NT2/D1 (cell line): Measurements from ENCODE around the gene NRP1.

Source experiments
- DNase-seq: peaks from one replicate; pipeline ENCODE4 v3.0.0-alpha.2; 2011; ENCODE audit warnings: low read depth, low spot score
- H3K27me3 ChIP-seq: 2 replicates; pipeline ENCODE4 v1.6.0; 2011; ENCODE audit warnings: mild to moderate bottlenecking; ENCODE audit not compliant: insufficient read length, insufficient read depth
- H3K36me3 ChIP-seq: 2 replicates; pipeline ENCODE4 v1.6.1; 2011; ENCODE audit warnings: mild to moderate bottlenecking, low read length, mixed read lengths; ENCODE audit not compliant: insufficient read depth, insufficient read length
- H3K4me1 ChIP-seq: 2 replicates; pipeline ENCODE4 v1.5.1; 2011; ENCODE audit not compliant: insufficient read depth, insufficient read length
- H3K4me3 ChIP-seq: 2 replicates; pipeline ENCODE4 v1.5.1; 2011; ENCODE audit warnings: low read depth; ENCODE audit not compliant: insufficient read length
- H3K9ac ChIP-seq: 2 replicates; pipeline ENCODE4 v1.6.0; 2011; ENCODE audit warnings: low read depth; ENCODE audit not compliant: insufficient read length
- H3K9me3 ChIP-seq: 2 replicates; pipeline ENCODE4 v1.5.1; 2011; ENCODE audit warnings: mild to moderate bottlenecking, low read length; ENCODE audit not compliant: insufficient read depth
- SUZ12 ChIP-seq: IDR thresholded peaks from 2 replicates; pipeline ENCODE4 v1.6.1; 2011; ENCODE audit not compliant: insufficient read length, insufficient read depth; ENCODE audit errors: extremely low read depth
- YY1 ChIP-seq: IDR thresholded peaks from 2 replicates; pipeline ENCODE4 v1.6.1; 2011; ENCODE audit not compliant: insufficient read length, insufficient read depth
- ZNF274 ChIP-seq: IDR thresholded peaks from 2 replicates; pipeline ENCODE4 v1.6.1; 2011; ENCODE audit warnings: mild to moderate bottlenecking, low read depth, low read length

Gene NRP1

DNA sequence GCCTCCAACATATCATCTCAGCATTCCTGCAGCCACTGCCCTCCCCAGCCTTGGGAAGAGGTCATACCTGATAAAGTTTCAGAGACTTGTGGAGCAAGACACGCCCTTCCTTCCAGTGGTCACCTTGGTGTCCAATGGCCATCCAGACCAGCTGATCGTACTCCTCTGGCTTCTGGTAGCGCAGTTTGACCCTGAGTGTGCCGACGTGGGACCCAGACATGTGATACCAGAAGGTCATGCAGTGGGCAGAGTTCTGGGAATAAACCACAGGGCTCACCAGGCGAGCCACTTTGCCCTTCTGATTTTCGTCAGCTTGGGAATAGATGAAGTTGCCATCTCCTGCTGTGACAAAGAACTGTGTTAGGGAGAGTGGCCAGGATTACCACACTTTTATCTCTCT, 148.3 kb downstream of the NRP1 start:
- TF ChIP-seq ZNF274 (no peak), SUZ12 (no peak), YY1 (no peak)
- DNase-seq, result no peak
- no peaks in the 10 kb centered on the region for H3K9me3 ChIP-seq
- H3K4me3 ChIP-seq, result no peak overlapping the region
- no peaks in the 10 kb centered on the region for H3K4me1 ChIP-seq
- no peaks in the 10 kb centered on the region for H3K27me3 ChIP-seq
- H3K36me3 ChIP-seq, result no peaks in the 10 kb centered on the region
- no peak overlapping the region for H3K9ac ChIP-seq

DNA sequence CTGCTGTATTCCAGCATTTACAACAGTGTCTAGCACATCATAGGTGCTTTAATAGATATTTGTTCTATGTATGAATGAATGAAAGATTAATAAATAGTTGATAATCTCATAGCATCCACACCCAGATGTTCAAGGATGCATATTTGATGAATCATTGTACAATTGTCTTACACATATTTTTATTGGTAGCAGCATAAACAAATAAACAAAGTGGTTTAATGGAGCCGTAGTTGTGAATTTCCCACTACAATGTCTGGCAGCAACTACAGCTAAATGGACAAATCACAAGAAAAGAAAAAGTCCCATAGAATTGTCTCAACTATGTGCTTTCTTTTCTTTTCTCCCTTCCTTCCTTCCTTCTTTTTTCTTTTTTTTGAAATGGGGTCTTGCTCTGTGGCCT, 150.8 kb downstream of the NRP1 start:
- no peak for DNase-seq
- TF ChIP-seq SUZ12, result no peak
- TF ChIP-seq ZNF274, result no peak
- TF ChIP-seq YY1, result no peak
- Histone ChIP-seq H3K9me3 (no peaks in the 10 kb centered on the region), H3K9ac (no peak overlapping the region), H3K27me3 (no peaks in the 10 kb centered on the region), H3K36me3 (no peaks in the 10 kb centered on the region), H3K4me1 (no peaks in the 10 kb centered on the region), H3K4me3 (no peak overlapping the region)

DNA sequence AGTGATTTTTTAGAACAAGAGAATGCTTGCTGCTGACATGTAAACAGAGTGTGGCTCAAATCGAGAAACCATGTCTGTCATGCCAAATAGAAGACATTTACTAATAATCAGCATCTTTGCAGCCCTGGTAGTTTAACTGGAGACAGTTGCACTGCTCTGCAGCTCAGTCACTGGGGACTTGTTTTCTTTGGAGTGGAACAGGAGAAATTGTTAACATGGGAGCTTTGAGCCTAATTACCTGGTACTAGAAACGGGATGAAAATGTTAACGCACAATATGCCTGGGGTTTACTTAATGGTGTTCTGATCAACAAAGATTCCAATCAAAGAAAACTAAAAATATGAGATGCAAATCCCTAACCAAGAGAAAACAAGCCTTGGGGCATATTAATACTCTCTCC, 153.5 kb downstream of the NRP1 start:
- Histone ChIP-seq H3K9ac (no peak overlapping the region), H3K4me1 (no peaks in the 10 kb centered on the region), H3K36me3 (no peaks in the 10 kb centered on the region), H3K4me3 (no peak overlapping the region), H3K9me3 (no peaks in the 10 kb centered on the region), H3K27me3 (no peaks in the 10 kb centered on the region)
- TF ChIP-seq ZNF274 (no peak), YY1 (no peak), SUZ12 (no peak)
- no peak for DNase-seq

DNA sequence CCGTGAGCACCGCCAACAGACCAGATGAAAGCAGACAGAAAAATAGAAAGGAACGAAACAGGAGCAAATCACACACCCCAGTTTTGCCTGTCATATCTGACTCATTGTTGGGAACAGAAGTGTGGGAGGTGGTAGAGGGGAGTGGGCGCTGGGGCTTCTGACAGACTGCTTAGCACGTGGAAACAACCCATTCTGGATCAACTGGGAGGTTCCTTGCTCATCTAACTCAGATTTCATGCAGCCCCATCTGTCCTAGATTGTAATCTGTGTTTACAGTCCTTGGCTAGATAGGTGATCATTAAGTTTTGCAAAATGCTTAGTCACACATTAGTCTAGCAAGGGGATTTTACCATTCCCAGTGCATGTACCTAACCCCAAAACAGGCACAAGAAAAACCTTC, 154.1 kb downstream of the NRP1 start:
- H3K4me3 ChIP-seq, result no peak overlapping the region
- H3K27me3 ChIP-seq, result no peaks in the 10 kb centered on the region
- TF ChIP-seq SUZ12 (no peak), YY1 (no peak), ZNF274 (no peak)
- no peak for DNase-seq
- no peaks in the 10 kb centered on the region for H3K4me1 ChIP-seq
- no peaks in the 10 kb centered on the region for H3K36me3 ChIP-seq
- H3K9ac ChIP-seq, result no peak overlapping the region
- no peaks in the 10 kb centered on the region for H3K9me3 ChIP-seq

DNA sequence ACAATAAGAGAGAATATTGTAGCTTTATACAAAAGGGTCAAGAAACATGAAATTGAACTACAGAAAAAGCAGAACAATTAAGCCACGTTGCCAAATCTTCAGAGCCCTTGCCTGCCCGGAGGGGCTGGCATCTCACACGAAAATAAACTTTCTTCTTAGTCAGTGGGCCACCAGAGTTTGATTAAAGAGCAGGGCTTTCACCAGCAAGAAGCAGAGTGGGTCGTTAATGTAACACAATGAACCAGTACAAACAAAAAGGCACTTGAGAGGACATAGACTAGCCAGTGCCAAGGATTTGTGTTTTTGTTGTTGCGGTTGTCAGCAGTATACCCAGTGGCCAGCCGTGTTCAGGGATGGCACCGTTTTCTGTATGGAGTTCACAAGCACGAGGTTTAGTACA, 155.4 kb downstream of the NRP1 start:
- DNase-seq, result no peak
- Histone ChIP-seq H3K9ac (no peak overlapping the region), H3K4me1 (no peaks in the 10 kb centered on the region), H3K4me3 (no peak overlapping the region), H3K27me3 (no peaks in the 10 kb centered on the region), H3K36me3 (no peaks in the 10 kb centered on the region), H3K9me3 (no peaks in the 10 kb centered on the region)
- TF ChIP-seq ZNF274 (no peak), YY1 (no peak), SUZ12 (no peak)

DNA sequence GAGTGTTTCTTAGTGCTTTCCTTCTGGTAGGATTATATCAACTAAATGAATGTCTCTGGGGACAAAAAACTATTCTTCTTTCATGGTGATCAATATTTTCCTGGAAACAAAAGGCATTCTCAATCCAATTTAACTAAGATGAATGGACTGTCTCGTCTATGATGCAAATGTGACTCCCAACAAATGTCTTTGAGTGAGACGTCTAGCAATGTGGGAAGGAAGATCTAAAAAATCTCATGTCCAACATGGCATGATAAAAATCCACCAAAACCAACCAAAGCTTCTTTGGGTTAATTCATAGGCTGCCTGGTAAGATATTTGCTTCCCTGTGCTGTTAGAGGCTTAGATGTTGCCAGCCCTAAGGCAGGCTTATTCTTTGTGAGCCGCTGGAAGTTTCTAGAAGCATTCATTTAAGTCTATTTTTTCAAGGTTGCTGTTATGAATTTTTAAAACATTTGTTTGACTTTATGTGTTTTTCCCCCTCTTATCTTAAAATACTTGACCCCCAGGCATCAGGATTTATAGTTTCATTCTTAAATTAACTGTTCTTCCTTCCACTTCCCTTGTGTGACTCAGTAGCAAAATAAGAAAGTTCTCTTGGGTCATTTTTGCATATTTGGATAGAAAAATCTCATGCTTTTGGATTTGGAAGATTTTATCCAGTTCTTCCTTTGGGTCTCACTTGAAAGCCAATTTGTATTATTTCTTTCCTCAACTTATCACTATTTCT, 156.3 kb downstream of the NRP1 start:
- H3K36me3 ChIP-seq, result no peaks in the 10 kb centered on the region
- H3K9ac ChIP-seq, result no peak overlapping the region
- H3K9me3 ChIP-seq, result no peaks in the 10 kb centered on the region
- no peaks in the 10 kb centered on the region for H3K27me3 ChIP-seq
- H3K4me3 ChIP-seq, result no peak overlapping the region
- no peaks in the 10 kb centered on the region for H3K4me1 ChIP-seq
- DNase-seq, result no peak
- TF ChIP-seq YY1 (no peak), ZNF274 (no peak), SUZ12 (no peak)

DNA sequence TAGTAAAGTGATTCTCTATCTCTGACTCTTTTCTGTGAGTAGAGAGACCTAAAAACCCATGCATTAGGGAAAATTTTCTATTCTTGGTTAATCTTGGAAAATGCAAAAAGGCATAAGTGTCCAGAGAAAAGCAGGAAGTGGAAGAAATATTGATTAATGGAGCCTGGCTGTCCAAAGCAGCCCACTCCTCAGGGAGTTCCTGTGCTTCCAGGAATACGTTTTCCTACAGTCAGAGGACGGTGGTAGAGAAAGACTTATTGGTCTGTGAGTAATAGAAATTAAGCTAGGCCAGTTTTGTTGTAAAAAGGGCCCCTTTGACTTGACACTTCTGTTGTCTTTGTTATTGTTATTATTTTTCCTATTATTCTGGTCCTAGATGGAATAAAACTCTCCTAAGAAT, 157.8 kb downstream of the NRP1 start:
- Histone ChIP-seq H3K9me3 (no peaks in the 10 kb centered on the region), H3K36me3 (no peaks in the 10 kb centered on the region), H3K9ac (no peak overlapping the region), H3K4me3 (no peak overlapping the region), H3K27me3 (no peaks in the 10 kb centered on the region), H3K4me1 (no peaks in the 10 kb centered on the region)
- TF ChIP-seq SUZ12, result no peak
- no peak for TF ChIP-seq ZNF274
- TF ChIP-seq YY1, result no peak
- DNase-seq, result no peak
